HG03066 (cell line): Measurements from ENCODE around the gene SMARCAD1.

Experiments used
- ATAC-seq: cut with Tn5 transposase; IDR thresholded peaks from one replicate; pipeline ENCODE4 v1.9.1; 2021; ENCODE audit warnings: low read depth; ENCODE audit not compliant: unreplicated experiment

The SMARCAD1 gene

GRCh38 chr4:94225449-94225848, 17.8 kb downstream of the SMARCAD1 start:
- no peak for ATAC-seq

- no peak for ATAC-seq
Measured at GRCh38 chr4:94226763-94227162, 19.1 kb downstream of the SMARCAD1 start.

- ATAC-seq = no peak
Measured at GRCh38 chr4:94228493-94229216, 21.0 kb downstream of the SMARCAD1 start.

- ATAC-seq = no peak
Measured at GRCh38 chr4:94232519-94232918, 24.9 kb downstream of the SMARCAD1 start.

- ATAC-seq = no peak
Measured at GRCh38 chr4:94235825-94236224, 28.2 kb downstream of the SMARCAD1 start.

- ATAC-seq = no peak
Measured at GRCh38 chr4:94237271-94237670, 29.6 kb downstream of the SMARCAD1 start.

- ATAC-seq = no peak
Measured at GRCh38 chr4:94238160-94238559, 30.5 kb downstream of the SMARCAD1 start.

GRCh38 chr4:94240384-94240783, 32.7 kb downstream of the SMARCAD1 start:
- no peak for ATAC-seq

GRCh38 chr4:94244087-94244828, 36.6 kb downstream of the SMARCAD1 start:
- no peak for ATAC-seq

GRCh38 chr4:94244829-94245185, 37.1 kb downstream of the SMARCAD1 start:
- no peak for ATAC-seq

- ATAC-seq = no peak
Measured at GRCh38 chr4:94251094-94251493, 43.4 kb downstream of the SMARCAD1 start.

GRCh38 chr4:94253036-94253435, 45.4 kb downstream of the SMARCAD1 start:
- no peak for ATAC-seq

GRCh38 chr4:94256144-94256783, 48.6 kb downstream of the SMARCAD1 start:
- no peak for ATAC-seq

- ATAC-seq = no peak
Measured at GRCh38 chr4:94256828-94257227, 49.2 kb downstream of the SMARCAD1 start.

- no peak for ATAC-seq
Measured at GRCh38 chr4:94262163-94263016, 54.7 kb downstream of the SMARCAD1 start.

GRCh38 chr4:94267037-94267436, 59.4 kb downstream of the SMARCAD1 start:
- ATAC-seq = no peak

- ATAC-seq = no peak
Measured at GRCh38 chr4:94271248-94271647, 63.6 kb downstream of the SMARCAD1 start.

- ATAC-seq = no peak
Measured at GRCh38 chr4:94274912-94275311, 67.2 kb downstream of the SMARCAD1 start.

GRCh38 chr4:94276204-94276603, 68.5 kb downstream of the SMARCAD1 start:
- ATAC-seq = no peak

GRCh38 chr4:94277534-94277933, 69.9 kb downstream of the SMARCAD1 start:
- no peak for ATAC-seq

- ATAC-seq = no peak
Measured at GRCh38 chr4:94278781-94279180, 71.1 kb downstream of the SMARCAD1 start.
